WI38 (cell line): ENCODE measurements around the gene FRS3.
A peak's percentile ranks its signal among the peaks of the same experiment; 100 is the strongest.

Experiments used
- H3K4me3 ChIP-seq: 2 replicates; pipeline ENCODE4 v1.5.1; 2011; ENCODE audit warnings: low read depth, mild to moderate bottlenecking, control low read depth, low read length
- CTCF ChIP-seq: IDR thresholded peaks from 2 replicates; pipeline ENCODE4 v1.5.1; 2012; ENCODE audit warnings: low read depth, mild to moderate bottlenecking, control low read depth, low read length

Gene FRS3

GRCh38 chr6:41723530-41724227, 56.0 kb downstream of the FRS3 start:
- peak overlapping the region; percentile 17; the same call in 1 of the 2 replicates for H3K4me3 ChIP-seq

GRCh38 chr6:41722969-41723529, 56.7 kb downstream of the FRS3 start:
- TF ChIP-seq CTCF = no peak
- peak overlapping the region; percentile 17; the same call in 1 of the 2 replicates for H3K4me3 ChIP-seq

More at GRCh38 chr6:41723530-41724227, 56.0 kb downstream of the FRS3 start:
- TF ChIP-seq CTCF = no peak

GRCh38 chr6:41721414-41721813, 58.3 kb downstream of the FRS3 start:
- TF ChIP-seq CTCF = no peak

GRCh38 chr6:41720783-41721182, 58.9 kb downstream of the FRS3 start:
- H3K4me3 ChIP-seq = no peak overlapping the region
- TF ChIP-seq CTCF = no peak

More at GRCh38 chr6:41721414-41721813, 58.3 kb downstream of the FRS3 start:
- no peak overlapping the region for H3K4me3 ChIP-seq

GRCh38 chr6:41720262-41720620, 59.5 kb downstream of the FRS3 start:
- H3K4me3 ChIP-seq = no peak overlapping the region
- no peak for TF ChIP-seq CTCF
